NCI-H526 treated with DMSO at 0.1 percent for 48 hours (cell line): ENCODE results near the gene HS1BP3.

ENCODE experiments used
- DNase-seq: peaks from one replicate; lab custom pipeline; 2025; lab: John Stamatoyannopoulos, UW

The HS1BP3 gene

DNA sequence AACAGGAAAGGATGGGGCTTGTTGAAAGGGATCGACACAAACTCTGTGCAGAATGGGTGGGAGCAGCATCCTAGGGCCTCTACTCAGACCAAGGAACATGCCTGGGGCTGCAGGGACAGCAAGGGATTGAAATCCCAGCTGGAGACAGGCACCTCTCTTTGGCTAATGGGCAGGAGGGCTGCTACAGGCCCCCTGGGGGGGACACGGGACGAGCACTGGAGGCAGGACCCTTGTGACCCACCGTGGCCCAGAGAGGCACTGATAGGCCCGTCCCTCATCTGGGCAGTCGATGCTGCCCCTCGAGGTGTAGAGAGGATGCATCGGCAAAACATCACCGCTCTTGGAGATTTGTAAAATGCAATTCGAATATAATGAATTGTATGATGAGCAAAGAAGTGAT lies 5.1 kb downstream of the HS1BP3 start:
- no peak for DNase-seq

DNA sequence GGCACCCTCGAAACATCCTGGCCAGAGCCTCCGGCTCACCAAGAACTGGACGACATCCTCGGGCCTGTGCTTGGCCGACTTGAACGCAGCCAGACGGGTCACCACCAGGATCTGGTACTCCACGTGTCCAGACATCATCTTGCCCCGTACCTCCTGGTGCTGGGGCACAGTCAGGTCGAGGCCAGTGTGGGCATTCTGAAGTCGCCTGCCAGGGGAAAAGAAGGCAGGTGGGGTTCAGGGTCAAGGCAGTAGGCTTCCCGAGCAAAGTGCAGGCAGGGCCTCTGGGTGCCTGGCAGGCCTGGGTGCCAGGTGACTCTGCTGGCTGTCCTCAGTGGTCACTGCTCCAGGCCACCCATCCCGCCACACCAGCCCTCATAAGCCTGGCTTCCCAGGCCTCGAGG lies 5.6 kb downstream of the HS1BP3 start:
- no peak for DNase-seq

DNA sequence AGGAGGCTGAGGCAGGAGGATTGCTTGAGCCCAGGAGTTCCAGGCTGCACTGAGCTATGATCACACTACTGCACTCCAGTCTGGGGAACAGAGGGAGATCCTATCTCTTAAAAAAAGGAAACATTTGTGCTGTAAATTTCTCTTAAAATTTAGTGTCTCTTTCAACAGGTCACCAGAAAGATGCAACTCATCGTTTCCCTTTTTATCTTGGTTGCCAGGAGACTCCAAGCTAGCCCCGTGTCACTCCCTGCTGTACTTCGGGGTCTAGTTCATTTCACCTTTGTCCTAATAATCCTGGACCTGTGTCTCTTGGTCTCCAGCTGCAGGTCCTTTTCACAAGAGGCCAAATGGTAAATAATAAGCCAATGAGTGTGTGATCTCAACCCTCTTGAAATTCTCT lies 7.1 kb downstream of the HS1BP3 start:
- DNase-seq: no peak

DNA sequence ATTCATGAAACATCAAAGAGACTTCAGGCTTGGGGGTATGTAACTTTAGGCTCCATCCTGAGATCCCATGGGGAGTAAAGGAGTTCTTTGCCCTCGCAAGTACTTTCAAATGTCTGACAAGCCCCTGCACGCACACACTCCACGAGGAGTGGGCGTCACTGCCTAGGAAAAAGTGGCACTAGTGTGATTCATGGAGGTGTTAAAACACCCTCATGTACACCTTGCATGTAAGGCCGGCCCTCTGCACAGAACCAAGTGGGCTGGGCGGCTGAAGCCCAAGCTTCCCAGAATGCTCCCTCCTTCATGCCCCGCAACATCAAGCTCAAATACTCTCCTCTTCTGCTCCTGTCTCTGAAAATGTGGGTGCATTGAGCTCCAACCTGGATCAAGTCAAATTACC lies 7.8 kb downstream of the HS1BP3 start:
- no peak for DNase-seq

- DNase-seq: peak; percentile 41
Measured at GRCh38 chr2:20642055-20642971, 8.6 kb downstream of the HS1BP3 start.

DNA sequence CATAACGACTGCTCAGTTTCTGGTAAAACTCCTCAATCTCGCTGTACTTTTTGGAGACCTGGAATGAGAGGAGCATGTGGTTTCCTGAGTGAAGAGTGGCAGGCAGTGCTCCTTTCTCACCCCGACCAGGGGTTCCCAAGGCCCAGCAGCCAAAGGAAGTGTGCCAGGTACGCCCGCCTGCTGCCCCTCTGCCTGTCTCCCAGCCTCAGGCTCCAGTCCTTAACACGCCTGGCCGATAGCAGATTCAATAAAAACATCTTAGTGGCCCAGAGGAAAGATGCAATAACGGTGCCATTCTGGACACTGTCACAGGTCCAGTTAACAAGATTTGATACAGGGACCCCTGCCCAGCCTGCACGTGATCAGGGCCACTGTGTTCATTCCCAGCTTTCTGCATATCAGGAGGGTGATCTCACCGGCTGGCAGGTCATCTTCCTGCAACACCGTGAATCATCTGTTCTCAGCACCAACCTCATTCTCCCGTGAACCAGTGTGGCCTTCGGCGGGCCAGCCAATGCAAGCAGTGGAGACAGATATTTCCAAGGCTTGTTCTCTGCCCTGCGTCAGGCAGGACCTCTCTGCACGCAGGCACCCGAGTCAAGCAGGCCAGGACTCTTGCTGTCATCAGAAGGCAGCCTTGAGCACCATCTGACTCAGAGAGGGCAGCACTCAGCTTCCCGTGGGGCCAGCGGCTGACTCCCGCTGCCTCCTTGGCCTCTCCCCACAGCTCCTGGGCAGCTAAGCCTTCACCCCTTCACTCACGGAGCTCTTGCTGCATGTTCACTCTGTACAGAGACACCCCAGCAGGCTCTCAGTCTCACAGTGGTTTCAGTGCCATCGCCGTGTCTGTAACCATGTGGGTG lies 9.5 kb downstream of the HS1BP3 start:
- no peak for DNase-seq

DNA sequence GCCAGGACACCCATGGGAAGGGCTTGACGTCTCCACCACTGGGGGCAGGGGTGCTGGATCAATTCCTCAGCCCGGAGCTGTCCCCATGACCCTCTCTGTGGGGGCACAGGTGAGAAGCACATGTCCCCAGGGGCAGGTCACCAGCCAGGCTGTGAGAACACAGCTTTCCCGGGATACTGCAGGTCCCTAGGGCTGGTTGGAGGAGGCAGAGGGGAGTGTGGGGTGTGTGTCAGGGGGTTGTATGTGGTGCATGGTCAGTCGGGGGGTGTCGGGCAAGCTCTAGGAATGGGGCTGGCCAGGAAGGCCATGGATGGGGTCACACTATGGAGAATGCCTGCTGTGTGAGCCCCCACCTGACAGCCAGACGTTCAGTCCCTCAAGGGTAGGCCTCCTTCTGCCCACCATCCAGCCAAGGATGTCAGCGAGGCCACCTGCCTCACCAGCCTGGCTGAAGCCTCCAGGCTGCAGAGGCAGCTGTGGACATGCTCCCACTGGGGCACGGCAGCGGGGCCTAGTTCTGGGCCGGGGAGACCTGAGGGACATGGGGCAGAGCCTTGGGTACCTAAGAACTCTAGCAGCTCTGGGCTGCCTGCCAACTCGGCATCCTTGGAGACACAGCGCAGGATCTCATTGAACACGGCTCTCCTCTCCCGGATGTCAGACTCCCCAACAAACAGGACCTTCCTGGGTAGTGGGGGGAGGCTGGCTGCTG lies 10.3 kb downstream of the HS1BP3 start:
- DNase-seq: no peak

DNA sequence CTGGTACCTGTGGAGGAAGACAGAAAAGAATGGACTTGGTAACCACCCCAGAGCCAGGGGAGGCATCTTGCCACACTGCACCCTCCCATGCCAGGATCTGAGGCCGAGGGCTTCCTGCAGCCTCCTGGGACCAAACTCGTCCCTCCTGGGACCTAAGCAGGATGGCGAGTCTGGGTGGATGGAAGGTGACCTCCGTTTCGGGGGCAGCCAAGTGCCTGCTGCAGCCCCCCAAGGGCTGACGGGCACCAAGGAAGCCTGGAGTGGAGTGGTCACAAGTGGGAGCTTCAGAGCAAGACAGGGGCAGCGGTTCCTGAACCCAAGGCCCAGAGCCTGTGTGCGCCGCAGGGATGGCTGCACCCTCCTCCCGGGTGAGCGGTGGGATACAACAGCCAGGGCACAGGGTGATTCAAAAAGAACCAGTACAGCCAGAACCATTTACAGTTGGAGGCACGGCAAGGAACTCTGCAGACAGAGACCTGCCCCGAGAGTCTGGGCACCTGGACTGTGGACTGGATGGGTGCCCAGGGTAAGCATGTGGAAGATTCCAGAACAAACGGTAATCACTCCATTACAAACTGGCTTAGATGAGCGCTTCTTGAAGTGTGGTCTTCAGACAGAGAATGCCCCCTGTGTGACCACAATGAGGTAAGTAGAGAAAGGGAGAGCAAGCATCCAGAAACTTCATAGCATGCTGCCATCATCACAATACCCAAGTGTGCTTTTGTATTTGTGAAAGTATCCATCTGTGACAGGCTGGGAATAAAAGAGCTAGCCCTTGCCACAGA lies 12.1 kb downstream of the HS1BP3 start:
- DNase-seq: no peak

DNA sequence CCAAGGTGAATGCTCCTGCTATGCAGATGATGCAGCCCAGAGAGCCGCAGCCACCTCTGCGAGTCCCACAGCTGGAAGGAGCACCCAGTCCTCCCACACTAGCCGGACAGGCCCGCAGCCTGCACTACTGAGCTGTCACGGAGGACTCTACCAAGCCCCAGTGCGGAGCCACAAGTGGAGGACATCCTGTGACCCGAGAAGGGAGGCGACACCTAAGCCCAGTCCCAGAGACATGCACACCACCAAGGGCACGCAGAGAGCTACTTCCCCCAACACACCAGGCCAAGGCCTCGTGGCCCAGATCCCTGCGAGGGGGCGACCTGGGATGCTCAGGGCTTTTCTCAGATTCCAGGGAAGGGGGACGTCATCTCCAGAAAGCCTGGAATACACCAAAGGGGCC lies 12.9 kb downstream of the HS1BP3 start:
- no peak for DNase-seq

GRCh38 chr2:20637147-20637546 lies 13.8 kb downstream of the HS1BP3 start:
- DNase-seq: no peak

DNA sequence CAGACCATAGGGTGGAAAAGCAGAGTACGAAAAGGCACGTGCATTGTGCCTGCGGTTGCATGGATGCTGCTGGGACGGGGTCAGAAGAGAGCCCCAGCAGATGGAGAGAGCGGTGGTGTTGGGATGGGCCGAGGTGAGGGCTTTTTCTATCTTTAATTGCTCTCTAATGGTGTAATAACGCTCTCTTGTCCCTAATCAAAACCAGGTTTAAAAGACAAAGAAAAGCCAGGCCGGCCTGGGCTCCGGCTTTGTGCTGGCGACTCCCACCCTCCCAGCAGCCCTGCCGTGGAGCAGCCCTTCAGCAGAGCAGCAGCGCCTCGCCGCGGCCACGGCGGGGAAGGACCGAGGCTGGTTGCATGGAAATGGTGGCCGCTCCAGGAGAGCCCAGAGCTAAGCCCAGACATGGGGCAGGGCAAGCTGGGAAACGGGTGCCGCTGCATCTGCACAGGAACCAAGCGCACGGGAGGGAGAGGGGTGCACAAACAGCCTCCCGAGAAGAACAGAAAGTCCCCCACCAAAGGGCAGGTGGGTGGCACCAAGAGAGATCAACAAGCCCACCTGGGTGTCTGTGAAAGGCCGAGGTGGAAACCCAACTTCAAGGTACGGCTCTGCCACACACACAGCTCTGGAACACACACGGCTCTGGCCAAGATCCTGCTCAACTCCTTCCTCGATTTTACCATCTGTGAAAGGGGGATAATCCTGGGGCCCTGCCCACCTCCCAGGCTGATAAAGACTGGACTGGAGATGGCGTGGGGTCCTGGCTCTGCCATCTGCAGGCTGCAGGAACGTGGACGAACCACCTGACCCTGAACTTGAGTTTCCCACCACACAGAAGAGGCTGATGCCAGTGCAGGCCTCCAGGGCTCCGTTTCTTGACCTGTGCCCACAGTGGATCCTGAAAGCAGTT lies 15.0 kb downstream of the HS1BP3 start:
- peak; percentile 34 for DNase-seq

DNA sequence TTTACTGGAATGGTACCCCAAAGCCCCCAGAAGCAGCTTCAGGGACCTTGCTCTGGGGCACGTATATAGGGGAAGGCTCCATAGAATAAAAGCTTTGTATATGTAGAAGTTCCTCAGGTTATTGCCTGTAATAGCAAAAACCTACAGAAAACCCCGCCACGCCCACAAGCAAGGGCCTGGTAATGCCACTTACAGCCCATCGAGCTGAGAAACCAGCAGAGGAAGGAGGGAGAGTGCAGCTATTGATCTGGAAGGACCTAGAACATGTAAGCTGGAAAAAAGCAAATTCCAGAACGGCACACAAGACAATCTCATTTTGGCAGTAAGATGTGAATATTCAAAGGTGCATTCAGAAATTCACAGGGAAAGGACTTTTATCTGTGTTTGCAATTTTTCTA lies 15.8 kb downstream of the HS1BP3 start:
- DNase-seq: no peak

- no peak for DNase-seq
Measured at GRCh38 chr2:20634507-20635112, 16.3 kb downstream of the HS1BP3 start.

DNA sequence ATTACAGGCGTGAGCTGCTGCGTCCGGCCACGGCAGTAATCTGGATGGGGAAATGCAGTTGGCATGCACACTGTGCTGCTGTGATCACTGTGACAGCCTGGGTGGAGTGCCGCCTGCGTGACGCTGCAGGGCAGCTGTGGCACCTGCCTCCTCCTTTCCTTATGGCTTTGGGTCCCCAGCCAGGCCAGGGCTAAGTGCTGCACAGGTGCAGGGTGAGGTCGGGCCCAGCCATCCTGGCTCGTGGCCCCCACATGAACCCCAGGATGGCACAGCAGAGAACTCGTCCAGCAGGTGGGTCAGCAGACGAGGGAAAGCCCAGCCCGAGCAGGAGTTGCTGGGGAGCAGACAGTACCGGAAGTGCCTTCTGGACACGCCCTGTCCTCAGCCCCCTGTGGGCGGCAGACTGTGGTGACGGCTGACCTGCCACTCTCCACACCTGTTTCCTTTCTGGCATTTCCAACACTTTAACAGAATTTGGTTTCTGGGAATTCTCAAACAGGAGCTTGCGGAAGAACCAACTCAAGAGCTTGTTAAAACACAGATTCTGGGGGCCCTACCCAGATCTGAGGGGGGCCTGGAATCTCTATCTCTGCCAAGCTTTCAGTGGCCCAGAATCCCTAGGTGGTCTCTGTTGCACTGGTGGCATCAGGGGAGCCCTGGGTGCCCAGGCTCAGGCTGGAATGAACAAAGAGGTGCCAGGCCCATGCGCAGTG lies 16.9 kb downstream of the HS1BP3 start:
- no peak for DNase-seq

- DNase-seq: no peak
Measured at GRCh38 chr2:20633001-20633400, 17.9 kb downstream of the HS1BP3 start.

GRCh38 chr2:20632446-20632990 lies 18.4 kb downstream of the HS1BP3 start:
- DNase-seq: no peak

- DNase-seq: no peak
Measured at GRCh38 chr2:20631617-20632307, 19.1 kb downstream of the HS1BP3 start.

DNA sequence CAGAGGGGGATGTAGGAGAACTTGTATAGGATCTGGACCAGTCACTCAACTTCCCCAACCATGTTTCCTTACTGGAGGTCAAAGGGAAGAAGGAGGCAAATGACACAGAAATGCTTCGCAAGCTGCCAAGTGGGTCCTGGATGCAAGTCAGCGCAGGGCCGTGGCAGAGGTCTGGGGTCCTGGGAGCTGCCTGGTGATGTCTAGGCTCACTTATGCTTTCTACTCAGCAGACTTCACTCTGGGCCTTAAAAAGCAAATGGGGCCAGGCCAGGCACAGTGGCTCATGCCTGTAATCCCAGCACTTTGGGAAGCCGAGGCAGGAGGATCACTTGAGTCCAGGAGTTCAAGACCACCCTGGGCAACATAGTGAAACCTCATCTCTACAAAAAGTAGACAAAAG lies 19.9 kb downstream of the HS1BP3 start:
- DNase-seq: no peak
